WTC11 (cell line): ENCODE data around the gene ABHD1. TPM values are rescaled to one million over a fixed set of nuclear protein-coding genes. Genes with fewer than 3 reads are reported as not detected.

Experiments used
- ATAC-seq: fragments of 200-7000 bp; cut with Tn5 transposase; 2 replicates; pipeline ENCODE4 v1.10.0; 2021; ENCODE audit warnings: mild to moderate bottlenecking, moderate library complexity
- CTCF ChIA-PET: fragments of 300-600 bp; sonication (Branson Sonifier 250); formaldehyde crosslinking; loops from one replicate; lab custom pipeline; 2021; ENCODE audit warnings: antibody characterized with exemption; lab: Charles Lee
- POLR2A ChIA-PET: fragments of 350-600 bp; sonication (Branson Sonifier 250); formaldehyde crosslinking; loops from one replicate; lab custom pipeline; 2021; ENCODE audit warnings: antibody characterized with exemption; lab: Charles Lee
- DNase-seq: peaks from one replicate; pipeline ENCODE4 v3.0.0; 2021; ENCODE audit warnings: low spot score
- H3K27ac Mint-ChIP-seq: 2 replicates; pipeline ENCODE4 v1.8.0; 2021; ENCODE audit warnings: mixed read lengths
- H3K27me3 Mint-ChIP-seq: 2 replicates; pipeline ENCODE4 v1.8.0; 2021; ENCODE audit warnings: low read depth, mild to moderate bottlenecking, moderate library complexity, mixed read lengths
- H3K36me3 Mint-ChIP-seq: 2 replicates; pipeline ENCODE4 v1.8.0; 2021; ENCODE audit warnings: mixed read lengths
- H3K4me1 Mint-ChIP-seq: 2 replicates; pipeline ENCODE4 v1.8.0; 2022; ENCODE audit warnings: mixed read lengths
- H3K4me3 Mint-ChIP-seq: 2 replicates; pipeline ENCODE4 v1.8.0; 2021; ENCODE audit warnings: mild to moderate bottlenecking, moderate library complexity, mixed read lengths
- H3K9me3 Mint-ChIP-seq: 2 replicates; pipeline ENCODE4 v1.8.0; 2021; ENCODE audit warnings: mixed read lengths
- CREB1 ChIP-seq: sonication (generic); formaldehyde crosslinking; IDR thresholded peaks from 2 replicates; pipeline ENCODE4 v1.8.0; 2023; ENCODE audit warnings: mild to moderate bottlenecking, missing genetic modification reagents
- CREM ChIP-seq: sonication (generic); formaldehyde crosslinking; IDR thresholded peaks from 2 replicates; pipeline ENCODE4 v1.8.1; 2022; ENCODE audit warnings: mild to moderate bottlenecking, missing genetic modification reagents, moderate library complexity
- E2F1 ChIP-seq: sonication (generic); formaldehyde crosslinking; IDR thresholded peaks from 2 replicates; pipeline ENCODE4 v1.8.0; 2022; ENCODE audit warnings: mild to moderate bottlenecking, missing genetic modification reagents
- E2F5 ChIP-seq: sonication (generic); formaldehyde crosslinking; IDR thresholded peaks from 2 replicates; pipeline ENCODE4 v1.8.1; 2022; ENCODE audit warnings: mild to moderate bottlenecking, moderate library complexity, missing genetic modification reagents
- ETV6 ChIP-seq: sonication (generic); formaldehyde crosslinking; IDR thresholded peaks from 2 replicates; pipeline ENCODE4 v1.8.1; 2022; ENCODE audit warnings: mild to moderate bottlenecking, missing genetic modification reagents
- FOXP1 ChIP-seq: sonication (generic); formaldehyde crosslinking; IDR thresholded peaks from 2 replicates; pipeline ENCODE4 v1.8.0; 2022; ENCODE audit warnings: missing genetic modification reagents, mild to moderate bottlenecking, moderate library complexity, borderline replicate concordance
- FOXP4 ChIP-seq: sonication (generic); formaldehyde crosslinking; IDR thresholded peaks from 2 replicates; pipeline ENCODE4 v1.8.0; 2022; ENCODE audit warnings: mild to moderate bottlenecking, missing genetic modification reagents
- GTF2I ChIP-seq: fragments of 250-450 bp; sonication (Bioruptor Pico); conservative IDR thresholded peaks from 2 replicates; pipeline ENCODE4 v1.4.0; 2021; ENCODE audit warnings: mild to moderate bottlenecking
- NR1H2 ChIP-seq: sonication (generic); formaldehyde crosslinking; IDR thresholded peaks from 2 replicates; pipeline ENCODE4 v1.9.0; 2021; ENCODE audit warnings: mild to moderate bottlenecking, moderate library complexity, missing genetic modification reagents
- NR2C2 ChIP-seq: sonication (generic); formaldehyde crosslinking; IDR thresholded peaks from 2 replicates; pipeline ENCODE4 v1.8.0; 2022; ENCODE audit warnings: mild to moderate bottlenecking, missing genetic modification reagents
- OVOL2 ChIP-seq: fragments of 250-450 bp; sonication (Bioruptor Pico); IDR thresholded peaks from 2 replicates; pipeline ENCODE4 v1.9.0; 2021; ENCODE audit warnings: mild to moderate bottlenecking, borderline replicate concordance
- PRDM15 ChIP-seq: sonication (generic); formaldehyde crosslinking; IDR thresholded peaks from 2 replicates; pipeline ENCODE4 v1.8.0; 2022; ENCODE audit warnings: missing genetic modification reagents
- SOX15 ChIP-seq: fragments of 250-450 bp; sonication (Bioruptor Pico); IDR thresholded peaks from 2 replicates; pipeline ENCODE4 v1.9.0; 2021; ENCODE audit warnings: mild to moderate bottlenecking
- TEAD1 ChIP-seq: sonication (generic); formaldehyde crosslinking; IDR thresholded peaks from 2 replicates; pipeline ENCODE4 v1.8.0; 2022; ENCODE audit warnings: mild to moderate bottlenecking, missing genetic modification reagents
- ZBTB21 ChIP-seq: sonication (generic); formaldehyde crosslinking; IDR thresholded peaks from 2 replicates; pipeline ENCODE4 v1.8.1; 2023; ENCODE audit warnings: mild to moderate bottlenecking, missing genetic modification reagents, borderline replicate concordance
- ZBTB43 ChIP-seq: sonication (generic); formaldehyde crosslinking; IDR thresholded peaks from 2 replicates; pipeline ENCODE4 v1.8.1; 2023; ENCODE audit warnings: mild to moderate bottlenecking, missing genetic modification reagents
- ZNF232 ChIP-seq: sonication (generic); formaldehyde crosslinking; IDR thresholded peaks from 2 replicates; pipeline ENCODE4 v1.8.0; 2022; ENCODE audit warnings: mild to moderate bottlenecking, missing genetic modification reagents
- ZNF671 ChIP-seq: fragments of 250-450 bp; sonication (Bioruptor Pico); IDR thresholded peaks from 2 replicates; pipeline ENCODE4 v1.8.0; 2021; ENCODE audit warnings: mild to moderate bottlenecking
- total RNA-seq: library from RNA; stranded (reverse); gene quantifications from 3 replicates; pipeline ENCODE4 v1.2.3, GENCODE V29; 2021
- TF ChIP-seq, protein P1 (sequence below): sonication (generic); formaldehyde crosslinking; IDR thresholded peaks from 2 replicates; pipeline ENCODE4 v1.8.1; 2023; ENCODE audit warnings: mild to moderate bottlenecking, missing genetic modification reagents

The ABHD1 gene
- total RNA-seq, 1 experiment from 2014 or later = 0.31 TPM

DNA sequence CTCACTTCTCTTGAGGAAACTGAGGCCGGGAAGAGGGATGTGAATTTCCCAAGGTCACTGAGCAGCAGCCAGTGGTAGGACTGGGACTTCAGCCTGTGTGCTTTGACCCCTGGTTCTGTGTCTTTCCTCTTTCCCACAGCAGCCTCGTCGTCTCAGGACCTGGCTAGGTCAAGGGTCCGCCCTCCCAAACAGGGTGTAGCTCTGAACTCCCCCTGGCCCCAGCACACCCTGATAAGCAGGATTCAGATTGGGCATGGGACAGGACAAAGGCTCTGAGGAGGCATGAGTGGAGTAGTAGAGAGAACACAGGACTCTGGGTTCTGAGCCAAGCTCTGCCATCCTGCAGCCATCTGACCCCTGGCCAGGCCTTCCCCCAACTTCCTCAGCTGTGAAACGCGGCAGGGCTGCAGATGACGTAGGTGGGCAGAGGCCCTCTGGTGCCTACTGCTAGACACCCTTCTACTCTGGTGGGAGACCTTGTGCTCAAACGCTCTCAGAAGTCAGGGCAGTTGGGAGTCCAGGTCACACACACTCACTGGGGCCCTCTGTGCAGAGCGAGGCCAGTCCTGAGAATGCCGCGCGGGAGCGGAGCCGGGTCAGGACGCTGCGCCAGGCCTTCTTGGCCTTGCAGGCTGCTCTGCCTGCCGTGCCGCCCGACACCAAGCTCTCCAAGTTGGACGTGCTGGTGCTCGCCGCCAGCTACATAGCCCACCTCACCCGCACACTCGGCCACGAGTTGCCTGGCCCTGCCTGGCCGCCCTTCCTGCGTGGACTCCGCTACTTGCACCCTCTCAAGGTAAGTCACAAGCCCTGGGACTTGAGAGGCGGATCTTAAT is 26.2 kb downstream of the ABHD1 start:
- Mint-ChIP-seq H3K4me3 (no peak overlapping the region), H3K9me3 (no peaks in the 10 kb centered on the region), H3K36me3 (no peaks in the 10 kb centered on the region), H3K27me3 (no peaks in the 10 kb centered on the region), H3K27ac (no peak overlapping the region), H3K4me1 (no peaks in the 10 kb centered on the region)
- ATAC-seq = no peak
- DNase-seq = no peak
- POLR2A ChIA-PET = interaction anchor here (1.3 kb wide), 1 partner anchor 8 kb away, joined by 3 read pairs; no protein-coding TSS in a partner anchor
- CTCF ChIA-PET = interaction anchor here (0.5 to 3.4 kb wide), 6 partner anchors 16 to 113 kb away, joined by 4 to 13 read pairs (median 6); partner anchors contain the start of gene PREB
- TF ChIP-seq OVOL2 (CRISPR knock-in tag) (no peak), FOXP4 (CRISPR knock-in tag) (no peak), E2F5 (no peak), ETV6 (CRISPR knock-in tag) (no peak), GTF2I (CRISPR knock-in tag) (no peak), NR1H2 (CRISPR knock-in tag) (no peak), FOXP1 (CRISPR knock-in tag) (no peak), TEAD1 (CRISPR knock-in tag) (no peak)

DNA sequence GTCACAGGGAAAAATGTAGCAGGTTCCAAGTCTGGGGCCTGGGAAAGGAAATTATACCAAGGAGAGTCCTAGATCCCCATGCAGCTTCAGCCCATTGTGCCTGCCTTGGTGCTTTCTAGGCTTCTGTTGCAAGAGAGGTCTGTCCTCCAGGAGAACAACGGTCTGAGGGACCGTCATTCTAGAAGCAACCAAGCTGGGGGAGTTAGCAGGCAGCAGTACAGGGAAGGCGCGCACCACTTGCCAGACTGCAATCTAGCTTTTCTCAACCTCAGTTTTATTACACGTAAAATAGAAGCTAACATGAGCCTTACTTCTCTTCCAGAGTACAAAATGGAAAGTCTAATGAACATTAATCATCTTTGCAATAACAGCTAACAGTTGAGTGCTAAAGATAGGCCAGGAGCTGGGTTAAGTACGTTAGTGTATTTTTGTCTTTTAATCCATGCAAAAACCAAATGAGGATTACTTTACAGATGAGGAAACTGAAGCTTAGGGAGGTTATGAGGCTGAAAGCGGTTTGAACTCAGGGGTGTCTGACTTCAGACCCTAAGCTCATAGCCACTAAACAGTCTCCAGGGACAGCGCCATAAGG is 27.1 kb downstream of the ABHD1 start:
- H3K27ac Mint-ChIP-seq = no peak overlapping the region
- ChIA-PET CTCF (interaction anchor here (0.5 to 3.4 kb wide), 7 partner anchors 16 to 112 kb away, joined by 4 to 22 read pairs (median 9); partner anchors contain the start of gene PREB), POLR2A (no interaction called here)
- no peaks in the 10 kb centered on the region for H3K36me3 Mint-ChIP-seq
- DNase-seq (no peak), ATAC-seq (no peak)
- H3K9me3 Mint-ChIP-seq = no peaks in the 10 kb centered on the region
- no peak overlapping the region for H3K4me3 Mint-ChIP-seq
- H3K4me1 Mint-ChIP-seq = no peaks in the 10 kb centered on the region
- H3K27me3 Mint-ChIP-seq = no peaks in the 10 kb centered on the region
- TF ChIP-seq SOX15 (CRISPR knock-in tag) (no peak), ZBTB43 (no peak), E2F1 (CRISPR knock-in tag) (no peak), CREM (no peak), NR2C2 (CRISPR knock-in tag) (no peak), ZNF671 (no peak), ZNF232 (CRISPR knock-in tag) (no peak), FOXP4 (CRISPR knock-in tag) (no peak), PRDM15 (CRISPR knock-in tag) (no peak), CREB1 (no peak), ZBTB21 (CRISPR knock-in tag) (no peak)
- TF ChIP-seq, protein P1, sequence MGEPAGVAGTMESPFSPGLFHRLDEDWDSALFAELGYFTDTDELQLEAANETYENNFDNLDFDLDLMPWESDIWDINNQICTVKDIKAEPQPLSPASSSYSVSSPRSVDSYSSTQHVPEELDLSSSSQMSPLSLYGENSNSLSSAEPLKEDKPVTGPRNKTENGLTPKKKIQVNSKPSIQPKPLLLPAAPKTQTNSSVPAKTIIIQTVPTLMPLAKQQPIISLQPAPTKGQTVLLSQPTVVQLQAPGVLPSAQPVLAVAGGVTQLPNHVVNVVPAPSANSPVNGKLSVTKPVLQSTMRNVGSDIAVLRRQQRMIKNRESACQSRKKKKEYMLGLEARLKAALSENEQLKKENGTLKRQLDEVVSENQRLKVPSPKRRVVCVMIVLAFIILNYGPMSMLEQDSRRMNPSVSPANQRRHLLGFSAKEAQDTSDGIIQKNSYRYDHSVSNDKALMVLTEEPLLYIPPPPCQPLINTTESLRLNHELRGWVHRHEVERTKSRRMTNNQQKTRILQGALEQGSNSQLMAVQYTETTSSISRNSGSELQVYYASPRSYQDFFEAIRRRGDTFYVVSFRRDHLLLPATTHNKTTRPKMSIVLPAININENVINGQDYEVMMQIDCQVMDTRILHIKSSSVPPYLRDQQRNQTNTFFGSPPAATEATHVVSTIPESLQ = no peak
